Uterus (tissue), 2 donors: ENCODE results near the gene LRP2BP.

ENCODE experiments used
- CTCF ChIP-seq, 4 experiments: fragments of 200-600 bp in 2 of 4; fragments of 450-650 bp in 2 of 4; sonication (generic) in 2 of 4; IDR thresholded peaks; one replicate each; pipeline ENCODE4 v1.5.1; 2016 to 2019; ENCODE audit warnings: antibody characterized with exemption in 4 of 4, mild to moderate bottlenecking in 2 of 4, moderate library complexity in 1 of 4
- POLR2A ChIP-seq, 2 donors: fragments of 450-650 bp; IDR thresholded peaks; one replicate each; pipeline ENCODE4 v1.6.1; 2016; ENCODE audit warnings: antibody characterized with exemption in 2 of 2, mild to moderate bottlenecking in 1 of 2, moderate library complexity in 1 of 2

GRCh38 chr4:185435466-185435865 is 39.7 kb upstream of the LRP2BP start:
- TF ChIP-seq CTCF (IDR thresholded peaks at IDR 0.05): no peak
- no peak for TF ChIP-seq POLR2A (IDR thresholded peaks at IDR 0.05)
